Trophoblast cell (in vitro differentiated cells and primary cell): ENCODE data around the gene SYNC.

Source experiments
- DNase-seq, 2 donors: peaks; one replicate each; pipeline ENCODE4 v3.0.0-alpha.2; 2016
- H2AFZ ChIP-seq: 2 replicates; pipeline ENCODE4 v1.6.1; 2013; ENCODE audit warnings: low read length, moderate library complexity, mild to moderate bottlenecking; ENCODE audit not compliant: insufficient read depth, poor library complexity
- H2AK5ac ChIP-seq: 2 replicates; pipeline ENCODE4 v1.6.1; 2013; ENCODE audit warnings: mild to moderate bottlenecking, low read length
- H2BK120ac ChIP-seq: 2 replicates; pipeline ENCODE4 v1.6.1; 2013; ENCODE audit warnings: low read length, mild to moderate bottlenecking, moderate library complexity; ENCODE audit not compliant: insufficient read depth, poor library complexity
- H2BK12ac ChIP-seq: 2 replicates; pipeline ENCODE4 v1.6.1; 2013; ENCODE audit warnings: mild to moderate bottlenecking, low read length, moderate library complexity
- H2BK5ac ChIP-seq: 2 replicates; pipeline ENCODE4 v1.6.1; 2013; ENCODE audit warnings: low read length, low read depth, moderate library complexity, mild to moderate bottlenecking; ENCODE audit not compliant: poor library complexity
- H3K14ac ChIP-seq: 2 replicates; pipeline ENCODE4 v1.6.1; 2013; ENCODE audit warnings: mild to moderate bottlenecking, low read length
- H3K18ac ChIP-seq: 2 replicates; pipeline ENCODE4 v1.6.1; 2013; ENCODE audit warnings: mild to moderate bottlenecking, low read length
- H3K23ac ChIP-seq: 2 replicates; pipeline ENCODE4 v1.6.1; 2013; ENCODE audit warnings: low read length
- H3K27ac ChIP-seq: 2 replicates; pipeline ENCODE4 v1.5.1; 2013; ENCODE audit warnings: low read depth, mild to moderate bottlenecking, inconsistent platforms, low read length, moderate library complexity
- H3K27me3 ChIP-seq: 2 replicates; pipeline ENCODE4 v1.6.1; 2013; ENCODE audit warnings: inconsistent platforms, mild to moderate bottlenecking, low read length, moderate library complexity; ENCODE audit not compliant: insufficient read depth
- H3K36me3 ChIP-seq, 2 experiments: 1 replicate in 1 of 2; 2 replicates in 1 of 2; pipeline ENCODE4 v1.6.1; 2013; ENCODE audit warnings: low read length in 2 of 2, mild to moderate bottlenecking in 2 of 2, moderate library complexity in 1 of 2; ENCODE audit not compliant: insufficient read depth in 2 of 2, control insufficient read depth in 1 of 2
- H3K4ac ChIP-seq: 2 replicates; pipeline ENCODE4 v1.6.1; 2013; ENCODE audit warnings: low read depth, mild to moderate bottlenecking, low read length, moderate library complexity
- H3K4me1 ChIP-seq, 2 experiments: 1 replicate in 1 of 2; 2 replicates in 1 of 2; pipeline ENCODE4 v1.6.1; 2013; ENCODE audit warnings: low read length in 2 of 2, mild to moderate bottlenecking in 2 of 2, moderate library complexity in 1 of 2; ENCODE audit not compliant: insufficient read depth in 2 of 2, control insufficient read depth in 1 of 2
- H3K4me2 ChIP-seq: 2 replicates; pipeline ENCODE4 v1.6.1; 2013; ENCODE audit warnings: inconsistent platforms, mild to moderate bottlenecking, low read length, moderate library complexity
- H3K4me3 ChIP-seq: 2 replicates; pipeline ENCODE4 v1.5.1; 2013; ENCODE audit warnings: mild to moderate bottlenecking, low read depth, low read length, inconsistent platforms
- H3K79me1 ChIP-seq: one replicate; pipeline ENCODE4 v1.6.1; 2013; ENCODE audit warnings: low read length
- H3K79me2 ChIP-seq: 2 replicates; pipeline ENCODE4 v1.6.1; 2013; ENCODE audit warnings: low read length, mild to moderate bottlenecking; ENCODE audit not compliant: control insufficient read depth, insufficient read depth, poor library complexity
- H3K9ac ChIP-seq: 2 replicates; pipeline ENCODE4 v1.6.1; 2013; ENCODE audit warnings: mild to moderate bottlenecking, low read length
- H3K9me3 ChIP-seq: 2 replicates; pipeline ENCODE4 v1.6.1; 2013; ENCODE audit warnings: low read depth, mild to moderate bottlenecking, control low read depth, inconsistent platforms, low read length; ENCODE audit not compliant: insufficient read depth
- H4K12ac ChIP-seq: 2 replicates; pipeline ENCODE4 v1.6.1; 2013; ENCODE audit warnings: low read depth, mild to moderate bottlenecking, low read length, moderate library complexity
- H4K8ac ChIP-seq: 2 replicates; pipeline ENCODE4 v1.6.1; 2013; ENCODE audit warnings: low read depth, mild to moderate bottlenecking, low read length, moderate library complexity
- H4K91ac ChIP-seq: one replicate; pipeline ENCODE4 v1.6.1; 2013; ENCODE audit warnings: low read depth, mild to moderate bottlenecking, low read length, moderate library complexity
- WGBS: extraction: QIAGEN DNeasy Blood & Tissue Kit; methylation state at CpG from one replicate; pipeline ENCODE4 v1.1.7; 2013; ENCODE audit warnings: missing lambda C conversion rate; ENCODE audit not compliant: insufficient read length, insufficient coverage; ENCODE audit errors: extremely low coverage; 5-methylcytosine and 5-hydroxymethylcytosine counted together

The SYNC gene

GRCh38 chr1:32652244-32652962, 50.2 kb downstream of the SYNC start:
- H4K8ac ChIP-seq: no peak overlapping the region
- no peak overlapping the region for H2BK120ac ChIP-seq
- peak overlapping the region; percentile 57 for H3K4me2 ChIP-seq
- no peak overlapping the region for H2BK5ac ChIP-seq
- H3K4ac ChIP-seq: peak overlapping the region; percentile 75
- no peak overlapping the region for H2BK12ac ChIP-seq
- H4K91ac ChIP-seq: no peak overlapping the region
- H3K4me3 ChIP-seq: no peak overlapping the region
- H3K9ac ChIP-seq: no peak overlapping the region
- no peak overlapping the region for H3K23ac ChIP-seq
- H4K12ac ChIP-seq: no peak overlapping the region
- H3K9me3 ChIP-seq: no peaks in the 10 kb centered on the region
- peaks cover 11% of the 10 kb centered on the region for H3K79me1 ChIP-seq
- H2AFZ ChIP-seq: no peak overlapping the region
- no peak for DNase-seq
- H3K14ac ChIP-seq: no peak overlapping the region
- H3K36me3 ChIP-seq: peaks cover 24 to 27% of the 10 kb centered on the region in 2 experiments
- H3K79me2 ChIP-seq: peaks cover 11% of the 10 kb centered on the region
- no peak overlapping the region for H3K27ac ChIP-seq
- H2AK5ac ChIP-seq: no peak overlapping the region
- peaks cover 0 to 5% of the 10 kb centered on the region in 2 experiments for H3K4me1 ChIP-seq
- no peaks in the 10 kb centered on the region for H3K27me3 ChIP-seq
- no CpG with 5 or more reads among the region's 16 CpGs for WGBS
- H3K18ac ChIP-seq: no peak overlapping the region

- Histone ChIP-seq H2BK120ac (peak overlapping the region; percentile 92), H2BK5ac (peak overlapping the region; percentile 75), H3K4me3 (peak overlapping the region; percentile 95), H2AFZ (peak overlapping the region; percentile 62), H3K23ac (no peak overlapping the region), H3K4me1 (peaks cover 0 to 5% of the 10 kb centered on the region in 2 experiments), H3K79me1 (peaks cover 11% of the 10 kb centered on the region), H3K79me2 (peaks cover 11% of the 10 kb centered on the region), H2AK5ac (peak overlapping the region; percentile 95), H3K9me3 (no peaks in the 10 kb centered on the region), H3K14ac (peak overlapping the region; percentile 80), H4K91ac (peak overlapping the region; percentile 93), H3K4me2 (peak overlapping the region; percentile 57), H3K18ac (peak overlapping the region; percentile 88), H2BK12ac (no peak overlapping the region), H4K8ac (peak overlapping the region; percentile 90), H4K12ac (peak overlapping the region; percentile 84), H3K9ac (peak overlapping the region; percentile 98), H3K36me3 (peaks cover 18 to 21% of the 10 kb centered on the region in 2 experiments), H3K27me3 (no peaks in the 10 kb centered on the region), H3K4ac (peak overlapping the region; percentile 90), H3K27ac (peak overlapping the region; percentile 77)
- WGBS: no CpG with 5 or more reads among the region's 43 CpGs
- DNase-seq: peak in 1 of 2 donors; percentile 23
Measured at GRCh38 chr1:32651461-32652073, 51.0 kb downstream of the SYNC start.

DNA sequence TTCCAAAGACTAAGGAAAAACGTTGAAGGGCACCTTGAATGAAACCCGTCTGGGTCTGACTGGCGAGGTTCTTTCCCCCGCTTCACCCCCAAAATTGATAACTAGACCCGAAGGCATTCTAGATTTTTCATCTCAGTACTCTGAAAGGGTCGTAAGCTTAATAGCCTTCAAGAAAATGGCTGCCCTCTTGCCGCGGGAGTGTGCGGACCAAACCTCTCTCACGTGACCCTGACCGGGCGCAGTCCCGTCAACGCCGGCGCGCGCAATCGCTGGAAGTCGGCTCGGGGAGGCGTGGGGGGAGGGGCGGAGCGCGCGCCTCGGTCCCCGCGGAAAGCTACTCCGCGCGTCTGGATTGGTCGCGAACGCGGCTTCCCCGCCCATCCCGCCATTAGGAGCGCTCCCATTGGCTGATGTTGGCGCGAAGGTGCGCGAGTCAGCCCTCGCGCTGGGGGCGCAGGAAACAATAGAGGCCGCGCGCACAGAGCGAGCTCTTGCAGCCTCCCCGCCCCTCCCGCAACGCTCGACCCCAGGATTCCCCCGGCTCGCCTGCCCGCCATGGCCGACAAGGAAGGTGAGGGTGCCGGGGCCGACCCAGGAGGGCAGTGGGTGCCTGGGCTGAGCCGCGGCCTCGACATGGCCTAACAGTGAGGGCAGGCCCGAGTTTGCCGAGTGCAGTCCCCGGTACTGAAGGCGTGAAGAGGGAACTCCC, 51.7 kb downstream of the SYNC start, which contains the start of gene RBBP4:
Gene RBBP4, plus strand, starts transcription at position 457 of the 709 bp plus-strand sequence. Its CDS starts 99 bp downstream, at position 556.
- H3K27ac ChIP-seq: peak within 1 kb of the TSS; percentile 98
- whole genome bisulfite sequencing: no CpG with 5 or more reads among the region's 67 CpGs

GRCh38 chr1:32650248-32650751, 52.3 kb downstream of the SYNC start, which contains the start of gene ZBTB8OS:
Gene ZBTB8OS, minus strand, starts transcription at chr1:32650550. Its CDS starts 21 bp downstream, at chr1:32650529.
- peak within 1 kb of the TSS; percentile 95 for H3K4me3 ChIP-seq
- peak within 1 kb of the TSS; percentile 90 for H3K4ac ChIP-seq
- peaks cover 0 to 5% of the 10 kb centered on the region in 2 experiments for H3K4me1 ChIP-seq
- H2BK120ac ChIP-seq: peak within 1 kb of the TSS; percentile 92
- H2BK12ac ChIP-seq: no peak within 1 kb of the TSS
- H3K9me3 ChIP-seq: no peaks in the 10 kb centered on the region
- peak within 1 kb of the TSS; percentile 73 for H2AFZ ChIP-seq
- H2BK5ac ChIP-seq: peak within 1 kb of the TSS; percentile 89
- H3K4me2 ChIP-seq: peak within 1 kb of the TSS; percentile 85
- H3K27me3 ChIP-seq: no peaks in the 10 kb centered on the region
- H3K36me3 ChIP-seq: peaks cover 16 to 17% of the 10 kb centered on the region in 2 experiments
- H3K9ac ChIP-seq: peak within 1 kb of the TSS; percentile 98
- peak within 1 kb of the TSS; percentile 95 for H2AK5ac ChIP-seq
- no peak within 1 kb of the TSS for H3K23ac ChIP-seq
- H3K79me2 ChIP-seq: peaks cover 11% of the 10 kb centered on the region
- peak; percentile 95 to 98 for DNase-seq
- peak within 1 kb of the TSS; percentile 80 for H3K14ac ChIP-seq
- peak within 1 kb of the TSS; percentile 98 for H3K27ac ChIP-seq
- H3K79me1 ChIP-seq: peaks cover 11% of the 10 kb centered on the region
- peak within 1 kb of the TSS; percentile 93 for H4K91ac ChIP-seq
- H4K8ac ChIP-seq: peak within 1 kb of the TSS; percentile 90
- peak within 1 kb of the TSS; percentile 84 for H4K12ac ChIP-seq
- WGBS: no CpG with 5 or more reads among the region's 21 CpGs
- peak within 1 kb of the TSS; percentile 88 for H3K18ac ChIP-seq

More for the DNA sequence above, 51.7 kb downstream of the SYNC start, which contains the start of gene RBBP4:
- H3K79me1 ChIP-seq: peaks cover 11% of the 10 kb centered on the region
- H2AK5ac ChIP-seq: peak within 1 kb of the TSS; percentile 95
- no peak within 1 kb of the TSS for H2BK12ac ChIP-seq
- peak within 1 kb of the TSS; percentile 90 for H4K8ac ChIP-seq
- H4K91ac ChIP-seq: peak within 1 kb of the TSS; percentile 93
- peak; percentile 98 to 99 for DNase-seq
- peaks cover 16 to 19% of the 10 kb centered on the region in 2 experiments for H3K36me3 ChIP-seq
- H2BK120ac ChIP-seq: peak within 1 kb of the TSS; percentile 92
- peak within 1 kb of the TSS; percentile 73 for H2AFZ ChIP-seq
- H3K9me3 ChIP-seq: no peaks in the 10 kb centered on the region
- peak within 1 kb of the TSS; percentile 88 for H3K18ac ChIP-seq
- H4K12ac ChIP-seq: peak within 1 kb of the TSS; percentile 84
- H3K79me2 ChIP-seq: peaks cover 11% of the 10 kb centered on the region
- H3K27me3 ChIP-seq: no peaks in the 10 kb centered on the region
- peak within 1 kb of the TSS; percentile 85 for H3K4me2 ChIP-seq
- peak within 1 kb of the TSS; percentile 90 for H3K4ac ChIP-seq
- peak within 1 kb of the TSS; percentile 98 for H3K9ac ChIP-seq
- peaks cover 0 to 5% of the 10 kb centered on the region in 2 experiments for H3K4me1 ChIP-seq
- no peak within 1 kb of the TSS for H3K23ac ChIP-seq
- peak within 1 kb of the TSS; percentile 89 for H2BK5ac ChIP-seq
- peak within 1 kb of the TSS; percentile 95 for H3K4me3 ChIP-seq
- peak within 1 kb of the TSS; percentile 80 for H3K14ac ChIP-seq
